A549 (cell line): ENCODE data around the gene FOXP3. TPM values are rescaled to one million over a fixed set of nuclear protein-coding genes. Genes with fewer than 3 reads are reported as not detected.
A peak's percentile ranks its signal among the peaks of the same experiment; 100 is the strongest.

Experiments used
- ATAC-seq, 2 experiments: fragments of 200-7000 bp in 1 of 2; fragments of >200 bp in 1 of 2; cut with Nextera tagmentation in 1 of 2; cut with Tn5 transposase in 1 of 2; 3 replicates each; pipeline versions ENCODE4 v1.8.0 to v1.9.1; 2018 to 2020; ENCODE audit warnings: mild to moderate bottlenecking in 1 of 2, moderate library complexity in 1 of 2
- CTCF ChIA-PET: fragments of 300-600 bp; sonication (Branson Sonifier 250); formaldehyde crosslinking; extraction: SDS; loops from one replicate; lab custom pipeline; 2021; ENCODE audit warnings: antibody characterized with exemption, inconsistent platforms; lab: Yijun Ruan, JAX
- POLR2A ChIA-PET: fragments of 350-600 bp; formaldehyde crosslinking; extraction: SDS; loops from one replicate; lab custom pipeline; 2021; ENCODE audit warnings: antibody characterized with exemption, inconsistent platforms; lab: Yijun Ruan, JAX
- DNase-seq, 2 experiments: peaks; one replicate each; pipeline versions ENCODE4 v3.0.0 to v3.0.0-alpha.2; 2011 to 2016; ENCODE audit warnings: low read depth in 1 of 2, low spot score in 1 of 2
- FAIRE-seq: peaks from 2 replicates; lab custom pipeline; 2011; peaks lifted over from hg19 to GRCh38; lab: Jason Lieb, UNC
- H3K27ac ChIP-seq, 2 experiments: fragments of >200 bp; sonication (Bioruptor Twin); formaldehyde crosslinking; 3 replicates each; pipeline ENCODE4 v1.5.1; 2016 to 2017
- H3K4me1 ChIP-seq: fragments of >200 bp; sonication (Bioruptor Twin); formaldehyde crosslinking; 3 replicates; pipeline ENCODE4 v1.6.1; 2016
- H3K4me2 ChIP-seq: fragments of >200 bp; sonication (Bioruptor Twin); formaldehyde crosslinking; 3 replicates; pipeline ENCODE4 v1.6.1; 2016
- H3K4me3 ChIP-seq: fragments of >200 bp; sonication (Bioruptor Twin); formaldehyde crosslinking; 3 replicates; pipeline ENCODE4 v1.5.1; 2016
- H3K9me3 ChIP-seq: fragments of >200 bp; sonication (Bioruptor Twin); formaldehyde crosslinking; 3 replicates; pipeline ENCODE4 v1.6.1; 2016
- BHLHE40 ChIP-seq: IDR thresholded peaks from 2 replicates; pipeline ENCODE4 v1.6.1; 2012; ENCODE audit warnings: low read depth, low read length, inconsistent platforms
- CEBPB ChIP-seq, 2 experiments: fragments of >200 bp in 1 of 2; sonication (Bioruptor Twin) in 1 of 2; formaldehyde crosslinking in 1 of 2; IDR thresholded peaks; 2 replicates each; pipeline ENCODE4 v1.6.1; 2012 to 2016
- EHF ChIP-seq: fragments of 250-450 bp; sonication (Bioruptor Pico); IDR thresholded peaks from 2 replicates; pipeline ENCODE4 v1.5.0; 2020; ENCODE audit warnings: mild to moderate bottlenecking
- EHMT2 ChIP-seq: fragments of 200-600 bp; sonication (generic); IDR thresholded peaks from 2 replicates; pipeline ENCODE4 v1.6.1; 2016; ENCODE audit warnings: antibody characterized with exemption, low read depth, mild to moderate bottlenecking, moderate library complexity
- FOSB ChIP-seq: fragments of 250-450 bp; sonication (Bioruptor Pico); IDR thresholded peaks from 2 replicates; pipeline ENCODE4 v1.5.0; 2020; ENCODE audit warnings: mild to moderate bottlenecking, moderate library complexity
- HOXB5 ChIP-seq: fragments of 250-450 bp; sonication (Bioruptor Pico); IDR thresholded peaks from 2 replicates; pipeline ENCODE4 v1.5.0; 2020; ENCODE audit warnings: mild to moderate bottlenecking, moderate library complexity
- JUN ChIP-seq, 2 experiments: fragments of >200 bp; sonication (Bioruptor Twin); formaldehyde crosslinking; IDR thresholded peaks; 2 replicates in 1 of 2; 3 replicates in 1 of 2; pipeline ENCODE4 v1.6.1; 2016 to 2017
- JUNB ChIP-seq: fragments of >200 bp; sonication (Bioruptor Twin); formaldehyde crosslinking; IDR thresholded peaks from 2 replicates; pipeline ENCODE4 v1.6.1; 2016
- NR3C1 ChIP-seq: fragments of >200 bp; sonication (Bioruptor Twin); formaldehyde crosslinking; IDR thresholded peaks from 3 replicates; pipeline ENCODE4 v1.6.1; 2017
- PHF8 ChIP-seq: fragments of 200-600 bp; sonication (generic); IDR thresholded peaks from 2 replicates; pipeline ENCODE4 v1.6.1; 2016; ENCODE audit warnings: low read depth, mild to moderate bottlenecking, antibody characterized with exemption, moderate library complexity, borderline replicate concordance
- RAD21 ChIP-seq, 2 experiments: fragments of >200 bp in 1 of 2; sonication (Bioruptor Twin) in 1 of 2; formaldehyde crosslinking in 1 of 2; IDR thresholded peaks in 1 of 2; conservative IDR thresholded peaks in 1 of 2; 2 replicates in 1 of 2; 3 replicates in 1 of 2; pipeline ENCODE4 v1.6.1; 2012 to 2018; ENCODE audit warnings: inconsistent platforms in 1 of 2
- RCOR1 ChIP-seq: fragments of 150-350 bp; IDR thresholded peaks from 2 replicates; pipeline ENCODE4 v1.6.1; 2014; ENCODE audit warnings: antibody characterized with exemption, low read length, low read depth
- RFX5 ChIP-seq: fragments of 450-650 bp; IDR thresholded peaks from 2 replicates; pipeline ENCODE4 v1.7.1; 2014; ENCODE audit warnings: antibody characterized with exemption, mild to moderate bottlenecking, moderate library complexity
- TFCP2L1 ChIP-seq: fragments of 250-450 bp; sonication (Bioruptor Pico); IDR thresholded peaks from 2 replicates; pipeline ENCODE4 v1.5.0; 2021; ENCODE audit warnings: mild to moderate bottlenecking
- TP53 ChIP-seq: fragments of 250-450 bp; sonication (Bioruptor Pico); IDR thresholded peaks from 2 replicates; pipeline ENCODE4 v1.5.0; 2021; ENCODE audit warnings: mild to moderate bottlenecking, moderate library complexity
- ZC3H11A ChIP-seq: fragments of 450-650 bp; IDR thresholded peaks from 2 replicates; pipeline ENCODE4 v1.6.1; 2014; ENCODE audit warnings: antibody characterized with exemption, mild to moderate bottlenecking
- ZFP36 ChIP-seq: fragments of 450-650 bp; IDR thresholded peaks from 2 replicates; pipeline ENCODE4 v1.6.1; 2014; ENCODE audit warnings: borderline replicate concordance; ENCODE audit not compliant: partially characterized antibody
- ZSCAN20 ChIP-seq: fragments of 250-450 bp; sonication (Bioruptor Pico); IDR thresholded peaks from 2 replicates; pipeline ENCODE4 v1.8.0; 2022; ENCODE audit warnings: mild to moderate bottlenecking, moderate library complexity
- WGBS: methylation state at CpG from one replicate; pipeline ENCODE4 v1.1.6; 2017; ENCODE audit errors: missing lambda C conversion rate; 5-methylcytosine and 5-hydroxymethylcytosine counted together
- polyA plus RNA-seq, 4 experiments: library from polyadenylated mRNA; depleted of rRNA in 3 of 4; stranded (reverse); fragments of >200 nt; fragmentation: RNase III in 1 of 4; extraction: RNeasy Plus Mini Kit Qiagen cat#74134 plus additional on column Dnase treatment in 1 of 4; gene quantifications; 2 replicates in 3 of 4; 3 replicates in 1 of 4; pipeline ENCODE4 v1.2.3, GENCODE V29; 2011 to 2017
- TF ChIP-seq, protein P1 (sequence below): IDR thresholded peaks from 2 replicates; pipeline ENCODE4 v1.6.1; 2012
- TF ChIP-seq, protein P2 (sequence below): fragments of >200 bp; sonication (Bioruptor Twin); formaldehyde crosslinking; IDR thresholded peaks from 3 replicates; pipeline ENCODE4 v1.5.1; 2016
- TF ChIP-seq, protein P3 (sequence below): fragments of 200-600 bp; sonication (generic); IDR thresholded peaks from 2 replicates; pipeline ENCODE4 v1.6.1; 2016; ENCODE audit warnings: antibody characterized with exemption, mild to moderate bottlenecking, moderate library complexity
- TF ChIP-seq, protein P4 (sequence below): fragments of >200 bp; sonication (Bioruptor Twin); formaldehyde crosslinking; IDR thresholded peaks from 2 replicates; pipeline ENCODE4 v1.6.1; 2016
- TF ChIP-seq, protein P5 (sequence below): IDR thresholded peaks from 2 replicates; pipeline ENCODE4 v1.6.1; 2012; ENCODE audit warnings: low read depth, borderline replicate concordance

The FOXP3 gene
- polyA plus RNA-seq, 2 of the 4 experiments (the other 2 are of a cell fraction) = 0.04 to 0.13 TPM

GRCh38 chrX:49310371-49310770 lies 45.9 kb upstream of the FOXP3 start:
- ATAC-seq = no peak
- WGBS = 80% methylated on average over 18 of the region's 18 CpGs
- CTCF ChIA-PET = interaction anchor here (1.1 kb wide), 1 partner anchor 19 kb away, joined by 3 read pairs; no protein-coding TSS in a partner anchor

DNA sequence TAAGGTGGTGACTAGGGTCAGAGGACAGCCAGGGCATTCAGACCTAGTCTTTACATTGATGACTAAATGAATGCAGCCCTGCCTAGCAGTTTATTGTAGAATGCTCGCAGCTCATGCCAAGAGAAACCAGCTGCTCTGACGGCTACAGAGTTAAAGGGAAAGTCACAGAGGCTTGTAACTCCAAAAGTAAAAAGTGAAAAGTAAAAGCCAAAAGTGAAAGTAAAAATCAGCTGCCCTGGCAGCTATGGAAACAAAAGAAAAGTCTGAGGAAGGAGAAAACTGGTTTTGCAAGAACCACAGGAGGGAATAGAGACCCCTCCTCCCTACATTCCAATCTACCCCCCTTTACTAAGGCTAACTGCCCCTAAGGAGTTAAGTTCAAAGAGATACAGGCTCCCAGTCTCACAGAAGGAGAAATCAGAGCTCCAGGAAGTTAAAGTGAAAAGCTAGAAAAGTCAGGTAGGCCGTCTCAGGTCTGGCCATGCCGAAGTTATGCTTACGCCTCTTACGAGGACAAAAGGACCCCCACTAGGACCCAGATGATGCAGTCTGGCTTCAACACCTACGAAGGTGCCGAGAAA lies 45.0 kb upstream of the FOXP3 start:
- Histone ChIP-seq H3K9me3 (no peaks in the 10 kb centered on the region), H3K4me2 (peak overlapping the region; percentile 51), H3K4me3 (no peak overlapping the region), H3K27ac (no peak overlapping the region), H3K4me1 (no peaks in the 10 kb centered on the region)
- ChIA-PET CTCF (interaction anchor here (1.1 kb wide), 1 partner anchor 18 kb away, joined by 3 read pairs; no protein-coding TSS in a partner anchor), POLR2A (no interaction called here)
- 55% methylated on average over 8 of the region's 8 CpGs for WGBS
- no peak for TF ChIP-seq RCOR1
- no peak for TF ChIP-seq NR3C1
- TF ChIP-seq HOXB5 = no peak
- no peak for TF ChIP-seq RAD21 (conservative IDR thresholded peaks at IDR 0.05 in 1 of 2, IDR thresholded peaks at IDR 0.05 in 1 of 2)
- TF ChIP-seq ZC3H11A = no peak
- TF ChIP-seq TFCP2L1 (CRISPR knock-in tag) = no peak
- no peak for TF ChIP-seq ZSCAN20
- TF ChIP-seq, protein P1, sequence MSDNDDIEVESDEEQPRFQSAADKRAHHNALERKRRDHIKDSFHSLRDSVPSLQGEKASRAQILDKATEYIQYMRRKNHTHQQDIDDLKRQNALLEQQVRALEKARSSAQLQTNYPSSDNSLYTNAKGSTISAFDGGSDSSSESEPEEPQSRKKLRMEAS = no peak
- no peak for ATAC-seq
- no peak for FAIRE-seq
- DNase-seq = no peak

More at GRCh38 chrX:49310371-49310770, 45.9 kb upstream of the FOXP3 start:
- DNase-seq (no peak), FAIRE-seq (no peak)
- Histone ChIP-seq H3K4me2 (no peak overlapping the region), H3K9me3 (no peaks in the 10 kb centered on the region), H3K4me1 (no peaks in the 10 kb centered on the region)
- POLR2A ChIA-PET = no interaction called here
- TF ChIP-seq, protein P2, sequence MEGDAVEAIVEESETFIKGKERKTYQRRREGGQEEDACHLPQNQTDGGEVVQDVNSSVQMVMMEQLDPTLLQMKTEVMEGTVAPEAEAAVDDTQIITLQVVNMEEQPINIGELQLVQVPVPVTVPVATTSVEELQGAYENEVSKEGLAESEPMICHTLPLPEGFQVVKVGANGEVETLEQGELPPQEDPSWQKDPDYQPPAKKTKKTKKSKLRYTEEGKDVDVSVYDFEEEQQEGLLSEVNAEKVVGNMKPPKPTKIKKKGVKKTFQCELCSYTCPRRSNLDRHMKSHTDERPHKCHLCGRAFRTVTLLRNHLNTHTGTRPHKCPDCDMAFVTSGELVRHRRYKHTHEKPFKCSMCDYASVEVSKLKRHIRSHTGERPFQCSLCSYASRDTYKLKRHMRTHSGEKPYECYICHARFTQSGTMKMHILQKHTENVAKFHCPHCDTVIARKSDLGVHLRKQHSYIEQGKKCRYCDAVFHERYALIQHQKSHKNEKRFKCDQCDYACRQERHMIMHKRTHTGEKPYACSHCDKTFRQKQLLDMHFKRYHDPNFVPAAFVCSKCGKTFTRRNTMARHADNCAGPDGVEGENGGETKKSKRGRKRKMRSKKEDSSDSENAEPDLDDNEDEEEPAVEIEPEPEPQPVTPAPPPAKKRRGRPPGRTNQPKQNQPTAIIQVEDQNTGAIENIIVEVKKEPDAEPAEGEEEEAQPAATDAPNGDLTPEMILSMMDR = no peak
- no peak for TF ChIP-seq BHLHE40
- no peak for TF ChIP-seq ZFP36
- TF ChIP-seq EHMT2 = no peak
- no peak for TF ChIP-seq FOSB (CRISPR knock-in tag)
- TF ChIP-seq RFX5 = no peak
- TF ChIP-seq, protein P3, sequence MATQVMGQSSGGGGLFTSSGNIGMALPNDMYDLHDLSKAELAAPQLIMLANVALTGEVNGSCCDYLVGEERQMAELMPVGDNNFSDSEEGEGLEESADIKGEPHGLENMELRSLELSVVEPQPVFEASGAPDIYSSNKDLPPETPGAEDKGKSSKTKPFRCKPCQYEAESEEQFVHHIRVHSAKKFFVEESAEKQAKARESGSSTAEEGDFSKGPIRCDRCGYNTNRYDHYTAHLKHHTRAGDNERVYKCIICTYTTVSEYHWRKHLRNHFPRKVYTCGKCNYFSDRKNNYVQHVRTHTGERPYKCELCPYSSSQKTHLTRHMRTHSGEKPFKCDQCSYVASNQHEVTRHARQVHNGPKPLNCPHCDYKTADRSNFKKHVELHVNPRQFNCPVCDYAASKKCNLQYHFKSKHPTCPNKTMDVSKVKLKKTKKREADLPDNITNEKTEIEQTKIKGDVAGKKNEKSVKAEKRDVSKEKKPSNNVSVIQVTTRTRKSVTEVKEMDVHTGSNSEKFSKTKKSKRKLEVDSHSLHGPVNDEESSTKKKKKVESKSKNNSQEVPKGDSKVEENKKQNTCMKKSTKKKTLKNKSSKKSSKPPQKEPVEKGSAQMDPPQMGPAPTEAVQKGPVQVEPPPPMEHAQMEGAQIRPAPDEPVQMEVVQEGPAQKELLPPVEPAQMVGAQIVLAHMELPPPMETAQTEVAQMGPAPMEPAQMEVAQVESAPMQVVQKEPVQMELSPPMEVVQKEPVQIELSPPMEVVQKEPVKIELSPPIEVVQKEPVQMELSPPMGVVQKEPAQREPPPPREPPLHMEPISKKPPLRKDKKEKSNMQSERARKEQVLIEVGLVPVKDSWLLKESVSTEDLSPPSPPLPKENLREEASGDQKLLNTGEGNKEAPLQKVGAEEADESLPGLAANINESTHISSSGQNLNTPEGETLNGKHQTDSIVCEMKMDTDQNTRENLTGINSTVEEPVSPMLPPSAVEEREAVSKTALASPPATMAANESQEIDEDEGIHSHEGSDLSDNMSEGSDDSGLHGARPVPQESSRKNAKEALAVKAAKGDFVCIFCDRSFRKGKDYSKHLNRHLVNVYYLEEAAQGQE = no peak
- no peak for TF ChIP-seq JUN (IDR thresholded peaks at IDR 0.05)
- TF ChIP-seq PHF8 = no peak
- TF ChIP-seq EHF = no peak
- no peak for TF ChIP-seq CEBPB (IDR thresholded peaks at IDR 0.05)
- TF ChIP-seq, protein P4, sequence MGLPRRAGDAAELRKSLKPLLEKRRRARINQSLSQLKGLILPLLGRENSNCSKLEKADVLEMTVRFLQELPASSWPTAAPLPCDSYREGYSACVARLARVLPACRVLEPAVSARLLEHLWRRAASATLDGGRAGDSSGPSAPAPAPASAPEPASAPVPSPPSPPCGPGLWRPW = no peak
- no peak for TF ChIP-seq RAD21 (conservative IDR thresholded peaks at IDR 0.05 in 1 of 2, IDR thresholded peaks at IDR 0.05 in 1 of 2)
- TF ChIP-seq JUNB = no peak
- TF ChIP-seq, protein P5, sequence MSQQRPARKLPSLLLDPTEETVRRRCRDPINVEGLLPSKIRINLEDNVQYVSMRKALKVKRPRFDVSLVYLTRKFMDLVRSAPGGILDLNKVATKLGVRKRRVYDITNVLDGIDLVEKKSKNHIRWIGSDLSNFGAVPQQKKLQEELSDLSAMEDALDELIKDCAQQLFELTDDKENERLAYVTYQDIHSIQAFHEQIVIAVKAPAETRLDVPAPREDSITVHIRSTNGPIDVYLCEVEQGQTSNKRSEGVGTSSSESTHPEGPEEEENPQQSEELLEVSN = no peak
- TF ChIP-seq TP53 (CRISPR knock-in tag) = no peak
- TF ChIP-seq, all 56 proteins: peak for 0
- Histone ChIP-seq H3K4me3 (no peak overlapping the region), H3K27ac (no peak overlapping the region)
